ENCODE measurements around the gene NPIPA1. TPM values are rescaled to one million over a fixed set of nuclear protein-coding genes. Genes with fewer than 3 reads are reported as not detected.
"Not testable (repeated sequence)": the region's sequence is repeated elsewhere in the genome, so short reads cannot be mapped to it uniquely, and the experiment has no call there.

Gene NPIPA1
- total and polyA plus RNA-seq, 9 donors: 38.6 to 165 (median 120) TPM

DNA sequence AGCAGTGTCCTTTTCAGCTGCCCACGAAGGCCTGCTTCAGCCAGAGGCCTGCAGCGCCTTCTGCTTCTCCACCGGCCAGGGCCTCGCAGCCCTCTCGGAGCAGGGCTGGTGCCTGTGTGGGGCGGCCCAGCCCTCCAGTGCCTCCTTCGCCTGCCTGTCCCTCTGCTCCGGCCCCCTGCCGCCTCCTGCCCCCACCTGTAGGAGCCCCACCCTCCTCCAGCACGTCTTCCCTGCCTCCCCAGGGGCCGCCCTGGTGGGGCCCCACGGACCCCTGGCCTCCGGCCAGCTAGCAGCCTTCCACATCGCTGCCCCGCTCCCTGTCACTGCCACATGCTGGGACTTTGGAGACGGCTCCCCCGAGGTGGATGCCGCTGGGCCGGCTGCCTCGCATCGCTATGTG, 18.7 kb upstream of the NPIPA1 start:
- 50% methylated on average over 19 of the region's 21 CpGs; no CpG with 5 or more reads in 2 of the 3 donors for WGBS, 3 donors
- H3K27ac ChIP-seq; H3K36me3 ChIP-seq; H3K4me3 ChIP-seq; intact Hi-C loops (cut with DNase I); H3K9me3 ChIP-seq; H3K27me3 ChIP-seq; H3K4me1 ChIP-seq (ENCODE audit: insufficient read depth): not testable (repeated sequence)
- DNase-seq: peak in 3 of 5 donors; percentile 7 to 34 (median 30)

DNA sequence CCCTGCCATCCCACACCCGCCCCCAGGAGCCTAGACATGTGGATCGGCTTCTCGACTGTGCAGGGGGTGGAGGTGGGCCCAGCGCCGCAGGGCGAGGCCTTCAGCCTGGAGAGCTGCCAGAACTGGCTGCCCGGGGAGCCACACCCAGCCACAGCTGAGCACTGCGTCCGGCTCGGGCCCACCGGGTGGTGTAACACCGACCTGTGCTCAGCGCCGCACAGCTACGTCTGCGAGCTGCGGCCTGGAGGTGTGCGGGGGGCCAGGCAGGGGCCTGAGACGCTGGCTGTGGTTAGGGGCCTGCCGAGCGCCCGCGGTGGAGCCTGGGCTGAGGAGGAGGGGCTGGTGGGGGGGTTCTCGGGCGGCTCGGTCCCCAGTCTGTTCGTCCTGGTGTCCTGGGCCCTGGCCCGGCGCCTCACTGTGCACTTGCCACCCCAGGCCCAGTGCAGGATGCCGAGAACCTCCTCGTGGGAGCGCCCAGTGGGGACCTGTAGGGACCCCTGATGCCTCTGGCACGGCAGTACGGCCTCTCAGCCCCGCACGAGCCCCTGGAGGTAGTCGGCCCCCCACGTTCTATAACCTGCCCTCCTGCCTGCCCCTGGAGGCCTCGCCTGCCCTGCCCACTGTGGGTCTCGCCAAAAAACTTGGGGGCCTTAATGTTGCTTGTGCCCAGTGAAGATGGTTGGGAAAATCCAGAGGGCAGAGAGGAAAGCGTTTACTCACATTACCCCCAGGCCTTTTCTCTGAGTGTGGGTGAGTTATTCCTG, 17.2 kb upstream of the NPIPA1 start:
- H3K4me3 ChIP-seq; H3K27me3 ChIP-seq; H3K9me3 ChIP-seq; H3K27ac ChIP-seq; H3K4me1 ChIP-seq (ENCODE audit: insufficient read depth); H3K36me3 ChIP-seq; intact Hi-C loops (cut with DNase I): not testable (repeated sequence)
- 61 to 93% (median 89%) methylated on average over 12 to 32 of the region's 41 CpGs for WGBS, 3 donors
- DNase-seq: peak; percentile 5 to 41 (median 23)

DNA sequence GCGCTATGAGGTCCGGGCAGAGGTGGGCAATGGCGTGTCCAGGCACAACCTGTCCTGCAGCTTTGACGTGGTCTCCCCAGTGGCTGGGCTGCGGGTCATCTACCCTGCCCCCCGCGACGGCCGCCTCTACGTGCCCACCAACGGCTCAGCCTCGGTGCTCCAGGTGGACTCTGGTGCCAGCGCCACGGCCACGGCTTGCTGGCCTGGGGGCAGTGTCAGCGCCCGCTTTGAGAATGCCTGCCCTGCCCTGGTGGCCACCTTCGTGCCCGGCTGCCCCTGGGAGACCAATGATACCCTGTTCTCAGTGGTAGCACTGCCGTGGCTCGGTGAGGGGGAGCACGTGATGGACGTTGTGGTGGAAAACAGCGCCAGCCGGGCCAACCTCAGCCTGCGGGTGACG, 15.0 kb upstream of the NPIPA1 start:
- H3K27me3 ChIP-seq; H3K9me3 ChIP-seq; DNase-seq; H3K36me3 ChIP-seq; H3K4me1 ChIP-seq (ENCODE audit: insufficient read depth); intact Hi-C loops (cut with DNase I); H3K4me3 ChIP-seq; H3K27ac ChIP-seq: not testable (repeated sequence)
- whole genome bisulfite sequencing, 3 donors: 93% methylated on average over 10 of the region's 27 CpGs; no CpG with 5 or more reads in 2 of the 3 donors

DNA sequence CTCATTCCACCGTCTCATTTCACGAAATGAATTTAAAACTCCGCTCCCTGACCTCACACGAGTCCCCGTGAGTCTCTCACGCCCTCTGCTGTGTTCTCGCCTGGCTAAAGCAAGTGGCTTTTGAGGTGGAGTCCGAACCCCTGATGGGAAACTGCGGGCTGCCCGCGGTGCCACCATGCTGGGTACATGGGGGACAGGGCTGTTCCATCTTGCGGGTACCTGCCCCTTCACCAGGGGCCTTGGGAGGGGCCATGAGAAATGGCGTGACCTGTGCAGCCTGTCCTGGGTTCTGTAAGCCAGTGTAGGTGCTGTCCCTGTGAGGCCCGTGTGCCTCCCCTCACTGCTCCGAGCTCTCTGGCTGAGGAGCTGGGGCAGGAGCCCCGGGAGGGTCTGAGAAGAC, 14.3 kb upstream of the NPIPA1 start:
- H3K4me3 ChIP-seq; H3K27me3 ChIP-seq; H3K36me3 ChIP-seq; H3K9me3 ChIP-seq; H3K27ac ChIP-seq; intact Hi-C loops (cut with DNase I); H3K4me1 ChIP-seq (ENCODE audit: insufficient read depth): not testable (repeated sequence)
- peak in 3 of 5 donors; percentile 3 to 30 (median 11) for DNase-seq
- 78 to 100% (median 98%) methylated on average over 6 to 8 of the region's 16 CpGs for WGBS, 3 donors

DNA sequence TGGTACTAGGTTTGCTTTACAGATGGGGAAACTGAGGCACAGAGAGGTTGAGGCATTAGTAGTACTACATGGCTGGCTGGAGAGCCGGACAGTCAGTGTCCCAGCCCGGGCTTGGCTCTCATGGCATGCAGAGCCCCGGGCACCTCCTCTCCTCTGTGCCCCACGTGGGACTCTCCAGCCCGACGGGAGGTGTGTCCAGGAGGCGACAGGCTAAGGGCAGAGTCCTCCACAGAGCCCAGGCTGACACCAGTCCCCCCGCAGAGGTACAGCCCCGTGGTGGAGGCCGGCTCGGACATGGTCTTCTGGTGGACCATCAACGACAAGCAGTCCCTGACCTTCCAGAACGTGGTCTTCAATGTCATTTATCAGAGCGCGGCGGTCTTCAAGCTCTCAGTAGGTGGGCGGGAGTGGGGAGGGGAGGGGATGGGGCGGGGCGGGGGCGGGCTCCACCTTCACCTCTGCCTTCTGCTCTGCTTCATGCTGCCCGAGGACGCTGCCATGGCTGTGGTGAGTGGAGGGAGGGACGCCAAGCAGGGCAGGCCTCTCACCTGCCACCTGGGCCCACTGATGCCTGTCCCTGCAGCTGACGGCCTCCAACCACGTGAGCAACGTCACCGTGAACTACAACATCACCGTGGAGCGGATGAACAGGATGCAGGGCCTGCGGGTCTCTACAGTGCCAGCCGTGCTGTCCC, 13.7 kb upstream of the NPIPA1 start:
- DNase-seq: peak in 3 of 5 donors; percentile 7 to 25 (median 21)
- WGBS, 3 donors: 49 to 70% methylated on average over 2 to 14 of the region's 31 CpGs; no CpG with 5 or more reads in 1 of the 3 donors
- H3K36me3 ChIP-seq; H3K4me1 ChIP-seq (ENCODE audit: insufficient read depth); H3K4me3 ChIP-seq; H3K27me3 ChIP-seq; H3K9me3 ChIP-seq; H3K27ac ChIP-seq; intact Hi-C loops (cut with DNase I): not testable (repeated sequence)

DNA sequence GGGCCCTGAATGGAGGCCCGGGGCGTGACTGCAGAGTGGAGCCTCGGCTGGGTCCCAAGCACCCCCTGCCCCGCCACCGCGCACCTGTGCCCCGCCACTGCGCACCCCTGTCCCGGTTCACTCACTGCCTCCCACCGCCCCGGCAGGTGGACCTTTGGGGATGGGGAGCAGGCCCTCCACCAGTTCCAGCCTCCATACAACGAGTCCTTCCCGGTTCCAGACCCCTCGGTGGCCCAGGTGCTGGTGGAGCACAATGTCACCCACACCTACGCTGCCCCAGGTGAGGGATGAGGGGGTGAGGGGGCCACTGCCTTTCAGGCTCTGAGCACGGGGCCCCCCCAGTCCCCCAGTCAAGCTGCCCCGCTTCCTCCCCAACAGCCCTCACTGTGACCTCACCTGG, 12.9 kb upstream of the NPIPA1 start:
- H3K36me3 ChIP-seq: not testable (repeated sequence)
- 84% methylated on average over 6 of the region's 17 CpGs; no CpG with 5 or more reads in 2 of the 3 donors for WGBS, 3 donors

DNA sequence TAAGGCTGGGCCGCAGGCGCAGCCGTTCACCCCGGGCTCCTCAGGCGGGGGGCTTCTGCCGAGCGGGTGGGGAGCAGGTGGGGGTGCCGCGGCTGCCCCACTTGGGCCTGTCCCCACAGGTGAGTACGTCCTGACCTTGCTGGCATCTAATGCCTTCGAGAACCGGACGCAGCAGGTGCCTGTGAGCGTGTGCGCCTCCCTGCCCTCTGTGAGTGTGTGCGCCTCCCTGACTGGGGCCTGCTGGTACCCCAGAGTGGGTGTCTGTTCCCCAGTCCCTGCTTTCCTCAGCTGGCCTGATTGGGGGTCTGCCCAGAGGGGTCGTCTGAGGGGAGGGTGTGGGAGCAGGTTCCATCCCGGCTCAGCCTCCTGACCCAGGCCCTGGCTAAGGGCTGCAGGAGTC, 12.3 kb upstream of the NPIPA1 start:
- intact Hi-C loops (cut with DNase I); H3K27ac ChIP-seq; H3K36me3 ChIP-seq; H3K4me1 ChIP-seq (ENCODE audit: insufficient read depth); H3K27me3 ChIP-seq; H3K9me3 ChIP-seq; H3K4me3 ChIP-seq; DNase-seq: not testable (repeated sequence)
- WGBS, 3 donors: 89% methylated on average over 6 of the region's 18 CpGs; no CpG with 5 or more reads in 2 of the 3 donors

More for the DNA sequence above, 12.9 kb upstream of the NPIPA1 start:
- H3K27me3 ChIP-seq; H3K27ac ChIP-seq; H3K4me1 ChIP-seq (ENCODE audit: insufficient read depth); H3K9me3 ChIP-seq; H3K4me3 ChIP-seq; DNase-seq; intact Hi-C loops (cut with DNase I): not testable (repeated sequence)

DNA sequence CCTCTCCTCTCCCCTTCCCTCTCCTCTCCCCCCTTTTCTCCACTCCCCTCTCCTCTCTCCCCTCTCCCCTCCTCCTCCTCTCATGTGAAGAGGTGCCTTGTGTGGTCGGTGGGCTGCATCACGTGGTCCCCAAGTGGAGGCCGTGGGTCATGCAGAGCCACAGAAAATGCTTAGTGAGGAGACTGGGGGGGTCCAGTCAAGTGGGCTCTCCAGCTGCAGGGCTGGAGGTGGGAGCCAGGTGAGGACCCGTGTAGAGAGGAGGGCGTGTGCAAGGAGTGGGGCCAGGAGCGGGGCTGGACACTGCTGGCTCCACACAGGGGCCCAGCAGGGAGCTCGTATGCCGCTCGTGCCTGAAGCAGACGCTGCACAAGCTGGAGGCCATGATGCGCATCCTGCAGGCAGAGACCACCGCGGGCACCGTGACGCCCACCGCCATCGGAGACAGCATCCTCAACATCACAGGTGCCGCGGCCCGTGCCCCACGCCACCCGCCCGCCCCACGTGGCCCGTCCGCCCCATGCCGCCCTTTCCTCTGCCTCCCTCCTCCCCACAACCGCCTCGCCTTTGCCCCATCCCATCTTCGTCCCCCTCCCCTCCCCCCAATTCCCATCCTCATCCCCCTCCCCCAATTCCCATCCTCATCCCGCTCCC, 9.1 kb upstream of the NPIPA1 start:
- H3K36me3 ChIP-seq; intact Hi-C loops (cut with DNase I); H3K4me3 ChIP-seq; H3K27ac ChIP-seq; H3K27me3 ChIP-seq; H3K9me3 ChIP-seq; H3K4me1 ChIP-seq (ENCODE audit: insufficient read depth): not testable (repeated sequence)
- WGBS, 3 donors: 58 to 71% (median 71%) methylated on average over 6 to 8 of the region's 31 CpGs
- peak in 4 of 5 donors; percentile 24 to 44 (median 29) for DNase-seq

DNA sequence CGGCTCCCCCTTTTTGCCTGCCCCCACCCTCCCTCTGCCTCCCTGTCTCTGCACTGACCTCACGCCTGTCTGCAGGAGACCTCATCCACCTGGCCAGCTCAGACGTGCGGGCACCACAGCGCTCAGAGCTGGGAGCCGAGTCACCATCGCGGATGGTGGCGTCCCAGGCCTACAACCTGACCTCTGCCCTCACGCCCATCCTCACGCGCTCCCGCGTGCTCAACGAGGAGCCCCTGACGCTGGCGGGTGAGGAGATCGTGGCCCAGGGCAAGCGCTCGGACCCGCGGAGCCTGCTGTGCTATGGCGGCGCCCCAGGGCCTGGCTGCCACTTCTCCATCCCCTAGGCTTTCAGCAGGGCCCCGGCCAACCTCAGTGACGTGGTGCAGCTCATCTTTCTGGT, 8.1 kb upstream of the NPIPA1 start:
- H3K4me1 ChIP-seq (ENCODE audit: insufficient read depth); intact Hi-C loops (cut with DNase I); H3K27ac ChIP-seq; H3K9me3 ChIP-seq; H3K36me3 ChIP-seq; H3K27me3 ChIP-seq; H3K4me3 ChIP-seq: not testable (repeated sequence)
- 71 to 97% (median 88%) methylated on average over 10 to 19 of the region's 26 CpGs for WGBS, 3 donors
- DNase-seq: peak in 1 of 5 donors; percentile 4

DNA sequence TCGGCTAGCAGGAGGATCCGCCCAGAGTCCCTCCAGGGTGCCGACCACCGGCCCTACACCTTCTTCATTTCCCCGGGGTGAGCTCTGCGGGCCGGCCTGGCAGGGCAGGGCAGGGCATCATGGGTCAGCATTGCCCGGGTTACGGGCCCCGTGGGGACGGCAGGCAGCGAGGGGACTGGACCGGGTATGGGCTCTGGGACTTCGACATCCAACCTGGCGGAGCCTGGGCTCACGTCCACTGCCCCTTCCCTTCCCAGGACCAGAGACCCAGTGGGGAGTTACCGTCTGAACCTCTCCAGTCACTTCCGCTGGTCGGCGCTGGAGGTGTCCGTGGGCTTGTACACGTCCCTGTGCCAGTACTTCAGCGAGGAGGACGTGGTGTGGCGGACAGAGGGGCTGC, 7.0 kb upstream of the NPIPA1 start:
- intact Hi-C loops (cut with DNase I); H3K27me3 ChIP-seq; H3K27ac ChIP-seq; H3K9me3 ChIP-seq; H3K36me3 ChIP-seq; DNase-seq; H3K4me3 ChIP-seq; H3K4me1 ChIP-seq (ENCODE audit: insufficient read depth): not testable (repeated sequence)
- 85% methylated on average over 10 of the region's 25 CpGs; no CpG with 5 or more reads in 2 of the 3 donors for WGBS, 3 donors

DNA sequence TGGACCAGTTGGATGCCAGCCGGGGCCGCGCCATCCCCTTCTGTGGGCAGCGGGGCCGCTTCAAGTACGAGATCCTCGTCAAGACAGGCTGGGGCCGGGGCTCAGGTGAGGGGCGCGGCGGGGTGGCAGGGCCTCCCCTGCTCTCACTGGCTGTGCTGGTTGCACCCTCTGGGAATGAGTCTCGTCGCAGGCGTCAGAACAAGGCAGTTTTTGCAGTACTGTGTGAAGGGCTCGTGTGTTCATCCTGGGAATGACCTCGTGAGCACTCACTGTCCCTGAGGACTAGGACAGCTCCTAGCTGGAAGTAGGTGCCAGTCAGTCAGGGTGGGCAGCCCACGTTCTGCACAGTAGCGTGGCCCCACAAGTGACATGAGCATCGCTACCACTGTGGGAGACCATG, 6.3 kb upstream of the NPIPA1 start:
- H3K36me3 ChIP-seq; H3K27me3 ChIP-seq; DNase-seq; H3K4me3 ChIP-seq; H3K4me1 ChIP-seq (ENCODE audit: insufficient read depth); H3K27ac ChIP-seq; intact Hi-C loops (cut with DNase I); H3K9me3 ChIP-seq: not testable (repeated sequence)
- WGBS, 3 donors: 92% methylated on average over 9 of the region's 19 CpGs; no CpG with 5 or more reads in 2 of the 3 donors

All from ovary (tissue), 9 donors.